Stimulated activated CD4-positive, alpha-beta T cell treated with anti-CD3 and anti-CD28 coated beads, Interleukin-2, amount 100 ng/mL, for 4 hours (primary cell): ENCODE measurements around the gene THPO.

Source experiments
- DNase-seq: peaks from one replicate; pipeline ENCODE4 v3.0.0-alpha.2; 2020; ENCODE audit warnings: low read depth

Gene THPO

GRCh38 chr3:184362668-184363546 lies 15.1 kb downstream of the THPO start:
- peak; percentile 88 for DNase-seq

- no peak for DNase-seq
Observed at GRCh38 chr3:184361932-184362667, 15.9 kb downstream of the THPO start.

- no peak for DNase-seq
Observed at GRCh38 chr3:184361532-184361931, 16.5 kb downstream of the THPO start, which contains the start of the genes CLCN2 and POLR2H. TSS of gene CLCN2 (minus strand) at chr3:184361605. CDS start at chr3:184361479, 126 bp downstream. TSS of gene POLR2H (plus strand) at chr3:184361710. CDS start at chr3:184363493, 1,783 bp downstream.

GRCh38 chr3:184360929-184361531 lies 17.0 kb downstream of the THPO start:
- DNase-seq: no peak

- DNase-seq: no peak
Observed at GRCh38 chr3:184360070-184360928, 17.7 kb downstream of the THPO start.

GRCh38 chr3:184359610-184360009 lies 18.4 kb downstream of the THPO start:
- DNase-seq: no peak

GRCh38 chr3:184358921-184359350 lies 19.1 kb downstream of the THPO start:
- DNase-seq: no peak

GRCh38 chr3:184358124-184358767 lies 19.8 kb downstream of the THPO start:
- DNase-seq: no peak

GRCh38 chr3:184357248-184358123 lies 20.5 kb downstream of the THPO start:
- no peak for DNase-seq

GRCh38 chr3:184355261-184356040 lies 22.6 kb downstream of the THPO start:
- DNase-seq: no peak

GRCh38 chr3:184354754-184355153 lies 23.3 kb downstream of the THPO start:
- no peak for DNase-seq

- DNase-seq: peak; percentile 45
Observed at GRCh38 chr3:184354121-184354728, 23.8 kb downstream of the THPO start.

- DNase-seq: no peak
Observed at GRCh38 chr3:184353546-184353941, 24.5 kb downstream of the THPO start.

GRCh38 chr3:184352897-184353545 lies 25.0 kb downstream of the THPO start:
- no peak for DNase-seq

GRCh38 chr3:184352149-184352785 lies 25.7 kb downstream of the THPO start:
- DNase-seq: no peak

GRCh38 chr3:184351511-184352148 lies 26.4 kb downstream of the THPO start:
- no peak for DNase-seq

- no peak for DNase-seq
Observed at GRCh38 chr3:184350618-184351017, 27.4 kb downstream of the THPO start.
